Astrocyte (in vitro differentiated cells and primary cell): Measurements from ENCODE around the gene ADAMTS17.

ENCODE experiments used
- CTCF ChIP-seq: IDR thresholded peaks from 2 replicates; pipeline ENCODE4 v1.5.1; 2011; ENCODE audit warnings: low read depth, mild to moderate bottlenecking, inconsistent platforms, low read length, moderate library complexity; ENCODE audit not compliant: insufficient read depth
- EZH2 ChIP-seq: IDR thresholded peaks from 2 replicates; pipeline ENCODE4 v1.6.1; 2012; ENCODE audit warnings: mild to moderate bottlenecking, low read length, inconsistent platforms; ENCODE audit not compliant: insufficient read depth

- TF ChIP-seq CTCF (no peak), EZH2 (no peak)
These were observed 243.1 kb downstream of the ADAMTS17 start for GRCh38 chr15:100098705-100099104.
